ENCODE results near the gene CARD14. TPM values are rescaled to one million over a fixed set of nuclear protein-coding genes. Genes with fewer than 3 reads are reported as not detected.

CARD14 gene
- total RNA-seq, 1 experiment from 2014 or later = 0.24 TPM

DNA sequence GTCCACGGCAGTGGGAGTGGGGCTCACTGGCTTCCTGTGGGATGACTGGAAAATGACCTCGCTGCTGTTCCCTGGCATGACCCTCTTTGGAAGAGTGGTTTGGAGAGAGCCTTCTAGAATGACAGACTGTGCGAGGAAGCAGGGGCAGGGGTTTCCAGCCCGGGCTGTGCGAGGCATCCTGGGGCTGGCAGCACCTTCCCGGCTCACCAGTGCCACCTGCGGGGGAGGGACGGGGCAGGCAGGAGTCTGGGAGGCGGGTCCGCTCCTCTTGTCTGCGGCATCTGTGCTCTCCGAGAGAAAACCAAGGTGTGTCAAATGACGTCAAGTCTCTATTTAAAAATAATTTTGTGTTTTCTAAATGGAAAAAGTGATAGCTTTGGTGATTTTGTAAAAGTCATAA lies 83.0 kb downstream of the CARD14 start:
- Histone ChIP-seq H3K9me3 (ENCODE audit: control insufficient read depth, low read depth, low read length) (no peaks in the 10 kb centered on the region), H4K8ac (replicated peaks; ENCODE audit: insufficient read length, low read depth, low read length) (no peak overlapping the region), H3K4ac (ENCODE audit: low read depth, low read length) (no peak overlapping the region), H2AFZ (ENCODE audit: low read length) (no peak overlapping the region), H3K79me2 (ENCODE audit: insufficient read depth, low read length) (no peaks in the 10 kb centered on the region), H2BK5ac (ENCODE audit: insufficient read length, low read length) (no peak overlapping the region), H3K4me1 (ENCODE audit: insufficient read depth, low read length) (peaks cover 6% of the 10 kb centered on the region; the same call in 1 of the 2 replicates), H2BK15ac (ENCODE audit: low read depth, low read length) (no peak overlapping the region), H3K79me1 (ENCODE audit: insufficient read depth, low read depth, low read length, poor library complexity, severe bottlenecking) (no peaks in the 10 kb centered on the region), H3T11ph (ENCODE audit: low read length) (no peak overlapping the region), H3K14ac (ENCODE audit: insufficient read depth, low read length) (no peak overlapping the region), H2AK5ac (ENCODE audit: insufficient read length, low read length) (no peak overlapping the region), H3K27ac (ENCODE audit: insufficient read length, low read depth, low read length) (no peak overlapping the region), H2BK12ac (ENCODE audit: insufficient read length, low read depth, low read length) (no peak overlapping the region), H2BK20ac (ENCODE audit: low read depth, low read length, poor library complexity, severe bottlenecking) (no peak overlapping the region), H3K23ac (ENCODE audit: insufficient read length, low read depth, low read length) (no peak overlapping the region), H3K4me2 (ENCODE audit: insufficient read depth, insufficient read length, low read length) (no peak overlapping the region), H3K56ac (ENCODE audit: insufficient read length, low read depth, low read length) (no peak overlapping the region), H3K23me2 (ENCODE audit: insufficient read length, low read depth, low read length, poor library complexity, severe bottlenecking) (no peaks in the 10 kb centered on the region), H3K18ac (ENCODE audit: insufficient read length, low read depth, low read length) (no peak overlapping the region), H3K27me3 (ENCODE audit: insufficient read depth, low read length) (no peaks in the 10 kb centered on the region), H3K9ac (ENCODE audit: extremely low read depth, insufficient read length, low read length) (no peak overlapping the region), H2BK120ac (ENCODE audit: low read depth, low read length, poor library complexity, severe bottlenecking) (no peak overlapping the region), H4K91ac (ENCODE audit: insufficient read length, low read depth, low read length) (no peak overlapping the region), H4K5ac (ENCODE audit: insufficient read length, low read depth, low read length) (no peak overlapping the region), H4K20me1 (ENCODE audit: control insufficient read depth, insufficient read depth, insufficient read length) (no peaks in the 10 kb centered on the region)
- Mint-ChIP-seq H3K4me1 (peaks cover 9 to 18% of the 10 kb centered on the region in 2 experiments), H3K27ac (no peak overlapping the region), H3K4me3 (no peak overlapping the region), H3K27me3 (ENCODE audit: low read depth) (no peaks in the 10 kb centered on the region), H3K36me3 (ENCODE audit: insufficient read depth in 1 of 3, low read depth in 3 of 3) (peaks cover 2 to 12% (median 4%) of the 10 kb centered on the region in 3 experiments; a peak in 5 of 7 replicates), H3K9me3 (no peaks in the 10 kb centered on the region)
- TF ChIP-seq, protein P1, sequence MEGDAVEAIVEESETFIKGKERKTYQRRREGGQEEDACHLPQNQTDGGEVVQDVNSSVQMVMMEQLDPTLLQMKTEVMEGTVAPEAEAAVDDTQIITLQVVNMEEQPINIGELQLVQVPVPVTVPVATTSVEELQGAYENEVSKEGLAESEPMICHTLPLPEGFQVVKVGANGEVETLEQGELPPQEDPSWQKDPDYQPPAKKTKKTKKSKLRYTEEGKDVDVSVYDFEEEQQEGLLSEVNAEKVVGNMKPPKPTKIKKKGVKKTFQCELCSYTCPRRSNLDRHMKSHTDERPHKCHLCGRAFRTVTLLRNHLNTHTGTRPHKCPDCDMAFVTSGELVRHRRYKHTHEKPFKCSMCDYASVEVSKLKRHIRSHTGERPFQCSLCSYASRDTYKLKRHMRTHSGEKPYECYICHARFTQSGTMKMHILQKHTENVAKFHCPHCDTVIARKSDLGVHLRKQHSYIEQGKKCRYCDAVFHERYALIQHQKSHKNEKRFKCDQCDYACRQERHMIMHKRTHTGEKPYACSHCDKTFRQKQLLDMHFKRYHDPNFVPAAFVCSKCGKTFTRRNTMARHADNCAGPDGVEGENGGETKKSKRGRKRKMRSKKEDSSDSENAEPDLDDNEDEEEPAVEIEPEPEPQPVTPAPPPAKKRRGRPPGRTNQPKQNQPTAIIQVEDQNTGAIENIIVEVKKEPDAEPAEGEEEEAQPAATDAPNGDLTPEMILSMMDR (conservative IDR thresholded peaks at IDR 0.05) = peak; percentile 72
- peak; percentile 84 for DNase-seq
- no CpG with 5 or more reads among the region's 13 CpGs for WGBS (ENCODE audit: extremely low coverage, insufficient read length, low lambda C conversion rate)
